Stimulated activated CD4-positive, alpha-beta T cell treated with anti-CD3 and anti-CD28 coated beads, Interleukin-15, amount 100 ng/mL, for 1 hour (primary cell): ENCODE results near the gene PPFIA4.
"Not testable (repeated sequence)": the region's sequence is repeated elsewhere in the genome, so short reads cannot be mapped to it uniquely, and the experiment has no call there.

ENCODE experiments used
- DNase-seq, 2 donors: peaks; one replicate each; pipeline ENCODE4 v3.0.0-alpha.2; 2020; ENCODE audit warnings: low read depth in 1 of 2, low spot score in 1 of 2

The PPFIA4 gene

GRCh38 chr1:203026031-203026665 is at the start of gene PPFIA4:
TSS of gene PPFIA4 (plus strand) at chr1:203026491. CDS start at chr1:203039009, 12,518 bp downstream.
- peak; percentile 83 to 85 for DNase-seq

- DNase-seq: no peak
Measured at GRCh38 chr1:202976633-202977032, 49.7 kb upstream of the PPFIA4 start.

GRCh38 chr1:202979459-202979858 is 46.8 kb upstream of the PPFIA4 start:
- DNase-seq: no peak

- no peak for DNase-seq
Measured at GRCh38 chr1:202981939-202982338, 44.4 kb upstream of the PPFIA4 start.

- no peak for DNase-seq
Measured at GRCh38 chr1:202982715-202983430, 43.4 kb upstream of the PPFIA4 start.

GRCh38 chr1:202986120-202986519 is 40.2 kb upstream of the PPFIA4 start:
- not testable (repeated sequence) for DNase-seq

- no peak for DNase-seq
Measured at GRCh38 chr1:202987255-202987654, 39.0 kb upstream of the PPFIA4 start.

GRCh38 chr1:202987922-202988583 is 38.2 kb upstream of the PPFIA4 start:
- no peak for DNase-seq

- no peak for DNase-seq
Measured at GRCh38 chr1:202989879-202990278, 36.4 kb upstream of the PPFIA4 start.

- DNase-seq: no peak
Measured at GRCh38 chr1:202991112-202991511, 35.2 kb upstream of the PPFIA4 start.

GRCh38 chr1:202994756-202995155 is 31.5 kb upstream of the PPFIA4 start:
- no peak for DNase-seq

GRCh38 chr1:202998836-202999750 is 27.2 kb upstream of the PPFIA4 start:
- DNase-seq: peak in 1 of 2 donors; percentile 31

- DNase-seq: no peak
Measured at GRCh38 chr1:203000217-203000944, 25.9 kb upstream of the PPFIA4 start.

GRCh38 chr1:203001986-203002385 is 24.3 kb upstream of the PPFIA4 start:
- no peak for DNase-seq

- no peak for DNase-seq
Measured at GRCh38 chr1:203002951-203003350, 23.3 kb upstream of the PPFIA4 start.

GRCh38 chr1:203005395-203006142 is 20.7 kb upstream of the PPFIA4 start:
- DNase-seq: not testable (repeated sequence)

GRCh38 chr1:203006948-203007871 is 19.1 kb upstream of the PPFIA4 start, which contains the start of gene TMEM183A:
TSS of gene TMEM183A (plus strand) at chr1:203007374. CDS start at chr1:203007466, 92 bp downstream.
- DNase-seq: peak; percentile 82 to 86

- DNase-seq: no peak
Measured at GRCh38 chr1:203009185-203009584, 17.1 kb upstream of the PPFIA4 start.

GRCh38 chr1:203011582-203011981 is 14.7 kb upstream of the PPFIA4 start:
- no peak for DNase-seq
